Hematopoietic multipotent progenitor cell treated with erythropoietin and hydrocortisone succinate and interleukin-3 and kit ligand, for 15 days (in vitro differentiated cells): ENCODE data around the gene HPCAL1.

Experiments used
- DNase-seq: peaks from one replicate; pipeline ENCODE4 v3.0.0-alpha.2; 2015; ENCODE audit warnings: low spot score

The HPCAL1 gene

DNA sequence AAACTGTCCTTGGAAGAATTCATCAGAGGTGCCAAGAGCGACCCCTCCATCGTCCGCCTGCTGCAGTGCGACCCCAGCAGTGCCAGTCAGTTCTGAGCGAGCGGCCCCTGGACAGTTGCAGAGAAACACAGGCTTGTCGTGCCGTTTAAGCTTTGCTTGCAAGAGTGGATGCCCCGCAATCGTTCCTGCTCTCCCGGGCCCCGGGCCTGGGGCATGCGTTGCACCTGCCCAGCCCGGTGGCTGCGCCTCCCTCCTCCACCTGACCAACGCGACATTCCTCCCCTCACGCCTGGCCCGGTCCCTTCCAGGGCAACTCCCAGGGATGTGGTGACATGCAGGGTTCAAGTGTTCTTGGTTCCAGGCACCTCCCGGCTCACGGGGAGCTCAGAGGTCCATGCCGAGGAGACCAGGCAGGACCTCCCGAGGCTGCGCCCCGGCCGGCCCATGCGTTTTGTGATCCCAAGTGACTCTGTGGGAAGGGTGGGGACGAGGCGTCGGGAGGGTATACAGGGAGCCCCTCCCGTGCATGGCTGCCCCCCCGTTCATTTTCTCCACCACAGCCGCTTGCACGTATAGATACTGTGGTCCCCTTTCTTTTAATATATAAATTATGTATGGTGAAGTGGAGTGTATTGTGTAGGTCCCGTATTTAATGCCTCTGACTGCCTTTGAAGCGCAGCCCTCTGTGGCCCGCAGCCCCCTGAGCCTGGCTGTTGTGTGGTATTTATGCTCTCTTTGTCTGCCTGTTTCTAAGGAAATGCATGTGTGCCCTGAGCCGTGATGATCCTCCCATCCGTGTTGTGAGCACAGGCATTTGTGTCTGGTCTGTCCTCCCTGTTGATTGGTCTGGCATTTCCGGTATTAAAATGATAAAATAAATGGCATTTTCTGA lies 124.3 kb downstream of the HPCAL1 start:
- no peak for DNase-seq

DNA sequence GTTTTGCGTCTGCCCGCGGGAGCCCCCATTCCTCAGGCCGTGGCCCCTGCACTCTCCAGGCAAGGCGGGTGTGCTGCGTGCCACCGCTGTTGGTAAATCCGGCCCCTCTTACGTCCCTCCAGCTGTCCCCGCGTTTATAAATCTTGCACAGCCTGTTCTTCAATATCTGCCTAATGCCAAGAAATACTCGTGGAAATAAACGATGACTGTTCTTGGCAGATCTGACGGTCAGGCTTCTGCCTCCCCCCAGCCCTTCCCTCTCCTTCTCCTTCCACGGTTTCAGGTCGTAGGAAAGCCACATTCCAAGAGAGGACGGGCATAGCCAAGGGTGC lies 124.9 kb downstream of the HPCAL1 start:
- no peak for DNase-seq

GRCh38 chr2:10428355-10428754 lies 125.7 kb downstream of the HPCAL1 start:
- DNase-seq, result no peak

DNA sequence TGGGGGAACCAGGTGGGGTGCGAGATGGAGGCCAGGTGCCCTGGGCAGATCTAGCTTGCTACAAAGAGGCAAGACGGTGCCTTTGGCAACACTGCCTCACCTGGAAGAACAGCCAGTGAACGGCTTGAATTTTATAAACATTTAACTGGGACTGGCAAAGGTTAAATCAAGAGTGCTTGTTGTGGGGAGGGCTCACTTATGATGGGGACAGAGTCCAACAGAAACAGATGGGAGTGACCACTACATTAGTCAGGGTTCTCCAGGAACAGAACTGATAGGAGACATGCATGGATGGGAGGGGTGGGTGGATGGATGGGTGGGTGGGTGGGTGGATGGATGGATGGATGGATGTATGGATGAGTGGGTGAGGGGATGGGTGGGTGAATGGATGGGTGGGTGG lies 126.2 kb downstream of the HPCAL1 start:
- DNase-seq, result no peak

DNA sequence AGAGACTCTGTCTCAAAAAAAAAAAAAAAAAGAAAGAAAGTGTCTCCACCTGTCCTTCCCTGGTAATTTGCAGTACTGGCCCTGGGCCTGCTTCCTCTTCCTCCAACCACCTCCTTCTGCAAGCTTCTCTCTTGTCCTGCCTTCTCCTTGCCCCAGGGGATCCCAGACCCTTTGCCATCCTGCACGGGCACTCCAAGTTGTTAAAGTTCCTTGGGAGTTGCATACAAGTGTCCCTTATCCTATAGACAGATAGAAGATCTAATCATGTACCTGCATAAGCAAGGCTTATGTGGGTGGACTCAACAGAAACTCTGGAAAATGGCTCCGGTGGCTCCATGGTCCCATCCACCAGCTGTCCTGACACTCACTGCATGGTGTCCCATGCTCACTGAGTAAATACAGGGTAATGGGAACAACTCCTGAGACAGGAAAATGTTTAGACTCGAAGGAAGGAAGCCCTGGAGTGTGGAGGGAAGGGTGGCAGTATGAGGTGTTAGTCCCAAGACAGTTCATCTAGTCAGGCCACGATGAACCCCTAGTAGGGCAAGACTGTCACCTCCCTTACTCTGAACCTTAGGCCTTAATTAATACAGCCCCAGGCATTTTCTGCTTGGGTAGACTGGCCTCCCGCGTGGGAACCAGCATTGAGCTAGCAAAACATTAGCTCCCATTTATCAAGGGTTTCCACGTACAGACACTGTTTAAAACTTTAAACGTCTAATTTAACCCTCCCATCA lies 128.3 kb downstream of the HPCAL1 start:
- DNase-seq, result no peak

GRCh38 chr2:10431797-10432196 lies 129.1 kb downstream of the HPCAL1 start:
- no peak for DNase-seq

GRCh38 chr2:10432311-10433181 lies 129.8 kb downstream of the HPCAL1 start:
- DNase-seq, result peak; percentile 25

GRCh38 chr2:10433264-10433946 lies 130.7 kb downstream of the HPCAL1 start:
- DNase-seq, result no peak

DNA sequence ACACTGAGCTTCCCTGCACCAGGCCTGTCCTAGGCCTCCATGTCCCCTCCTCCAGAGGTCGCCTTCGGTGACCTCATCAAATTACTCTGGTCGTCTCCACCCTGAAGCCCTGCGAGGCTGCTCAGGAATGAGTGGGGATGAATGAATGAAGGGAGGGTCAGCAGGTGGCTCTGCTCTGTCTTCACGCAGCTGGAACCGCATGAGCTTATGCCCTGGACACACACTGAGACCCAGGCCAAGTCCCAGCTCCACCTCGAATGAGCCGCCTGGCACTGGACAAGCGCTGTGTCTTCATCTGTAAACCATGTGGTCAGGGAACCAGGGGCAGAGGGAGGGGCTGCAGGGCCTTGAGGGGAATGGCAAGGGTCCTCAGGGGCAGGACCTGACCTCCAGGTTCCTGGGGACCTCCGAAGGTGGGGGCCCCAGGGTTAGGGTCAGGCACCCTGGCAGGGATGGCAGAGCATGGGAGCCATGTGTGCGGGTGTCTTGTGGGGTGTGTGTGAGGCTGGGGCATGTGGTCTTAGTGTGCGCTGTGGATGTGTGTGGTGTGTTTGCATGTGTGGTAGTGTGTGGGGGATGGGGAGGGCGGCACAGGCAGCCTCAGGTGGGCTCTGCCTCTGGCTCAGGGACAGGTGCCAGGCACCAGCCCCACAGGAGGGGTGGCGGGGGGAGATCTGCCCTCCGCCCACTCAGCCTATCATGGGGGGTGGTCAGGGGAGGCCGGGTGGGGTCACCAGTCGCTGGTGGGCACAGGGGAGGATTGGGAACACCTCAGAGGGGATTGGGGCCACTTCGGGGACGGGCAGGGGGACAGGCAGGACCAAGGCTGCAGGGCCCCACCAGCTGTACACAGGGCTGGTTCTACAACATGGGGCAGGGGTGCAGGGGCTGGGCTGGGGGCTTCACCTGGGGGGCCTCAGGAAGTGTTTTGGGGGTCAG lies 131.5 kb downstream of the HPCAL1 start:
- DNase-seq, result no peak

DNA sequence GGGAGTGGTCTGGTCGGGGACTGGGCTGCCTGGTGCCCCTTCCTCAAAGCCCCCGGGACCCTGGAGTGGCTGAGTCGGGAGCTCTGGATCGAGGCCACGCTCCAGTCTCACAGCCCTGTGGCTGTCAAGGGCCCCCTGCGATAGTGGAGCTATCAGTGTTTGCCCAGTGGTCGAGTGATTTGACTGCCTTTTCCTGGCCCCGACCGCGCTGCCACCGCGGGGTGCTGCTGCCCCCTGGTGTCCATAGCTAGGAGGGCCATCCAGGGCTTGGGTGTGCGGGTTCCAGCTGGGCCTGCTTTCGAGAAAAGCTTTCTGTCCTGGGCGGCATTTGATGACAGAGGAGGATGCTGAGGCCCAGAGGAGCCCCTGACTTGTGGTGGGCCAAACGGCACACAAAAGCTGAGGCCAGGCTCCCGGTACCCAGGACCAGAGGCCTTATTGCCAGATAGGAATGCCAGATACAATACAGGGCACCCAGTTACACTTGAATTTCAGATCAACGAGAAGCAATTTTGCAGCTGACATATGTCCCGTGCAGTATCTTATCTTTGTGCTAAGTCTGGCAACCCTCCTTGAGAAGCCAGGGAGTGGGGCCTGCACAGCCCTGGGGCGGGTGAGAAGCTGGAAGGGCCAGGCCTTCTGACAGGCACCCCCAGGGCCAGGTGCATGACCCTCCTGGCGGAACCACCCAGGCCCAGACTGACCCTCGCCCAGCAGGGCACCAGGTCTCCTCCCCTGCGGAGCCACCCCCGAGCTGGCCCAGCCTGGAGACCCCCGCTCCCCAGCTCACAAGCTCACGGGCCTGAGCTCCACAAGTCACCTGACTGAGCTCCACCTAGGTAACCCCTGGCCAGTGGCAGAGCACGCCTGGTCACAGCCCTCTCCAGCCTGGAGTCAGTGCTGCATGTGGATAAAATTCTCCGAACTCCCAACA lies 132.4 kb downstream of the HPCAL1 start:
- DNase-seq, result peak; percentile 79

- DNase-seq, result no peak
These were observed 133.1 kb downstream of the HPCAL1 start for GRCh38 chr2:10435820-10436204.

- DNase-seq, result no peak
These were observed 133.9 kb downstream of the HPCAL1 start for GRCh38 chr2:10436583-10437110.

- DNase-seq, result no peak
These were observed 135.1 kb downstream of the HPCAL1 start for GRCh38 chr2:10437806-10438205.

GRCh38 chr2:10438688-10439087 lies 136.0 kb downstream of the HPCAL1 start:
- no peak for DNase-seq

GRCh38 chr2:10439185-10439879 lies 136.6 kb downstream of the HPCAL1 start:
- DNase-seq, result no peak

- DNase-seq, result no peak
These were observed 137.3 kb downstream of the HPCAL1 start for GRCh38 chr2:10439971-10440370.

DNA sequence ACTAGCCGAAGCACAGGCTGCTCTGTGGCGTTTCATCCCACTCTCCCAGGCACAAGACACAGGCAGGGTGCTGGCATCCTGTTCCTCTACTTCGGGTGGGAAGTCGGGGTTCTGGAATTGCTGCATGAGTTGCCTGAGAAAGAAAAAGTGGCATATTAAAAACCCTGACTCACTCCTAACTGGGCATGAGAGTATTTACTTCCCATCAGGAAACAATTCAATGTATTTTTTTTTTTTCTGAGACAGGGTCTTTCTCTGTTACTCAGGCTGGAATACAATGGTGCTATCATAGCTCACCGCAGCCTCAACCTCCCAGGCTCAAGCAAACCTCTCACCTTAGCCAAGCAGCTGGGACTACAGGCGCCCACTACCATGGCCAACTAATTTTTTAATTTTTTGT lies 138.0 kb downstream of the HPCAL1 start:
- DNase-seq, result no peak

DNA sequence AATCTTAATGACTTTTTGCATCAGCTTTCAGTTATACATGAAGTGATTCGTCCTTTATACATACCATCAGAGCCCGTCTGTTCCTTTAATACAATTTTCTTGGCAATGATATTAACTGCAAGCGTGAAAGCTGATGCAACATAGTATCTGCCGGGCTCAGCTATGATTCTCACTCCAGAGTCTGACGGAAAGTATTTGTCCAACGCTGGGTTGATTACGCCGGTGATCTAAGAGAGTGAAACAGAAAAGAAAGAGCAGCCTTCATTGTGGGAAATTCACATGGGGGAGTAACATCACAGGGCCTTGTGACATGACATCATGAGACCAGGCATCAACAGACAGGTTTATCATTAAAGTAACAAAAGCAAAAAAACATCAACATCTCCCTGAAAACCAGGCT lies 139.2 kb downstream of the HPCAL1 start:
- DNase-seq, result no peak
